ENCODE data around the gene LAMB3. TPM values are rescaled to one million over a fixed set of nuclear protein-coding genes. Genes with fewer than 3 reads are reported as not detected.
A peak's percentile ranks its signal among the peaks of the same experiment; 100 is the strongest.

Gene LAMB3
- total RNA-seq, 1 experiment from 2014 or later, result 0.45 TPM

DNA sequence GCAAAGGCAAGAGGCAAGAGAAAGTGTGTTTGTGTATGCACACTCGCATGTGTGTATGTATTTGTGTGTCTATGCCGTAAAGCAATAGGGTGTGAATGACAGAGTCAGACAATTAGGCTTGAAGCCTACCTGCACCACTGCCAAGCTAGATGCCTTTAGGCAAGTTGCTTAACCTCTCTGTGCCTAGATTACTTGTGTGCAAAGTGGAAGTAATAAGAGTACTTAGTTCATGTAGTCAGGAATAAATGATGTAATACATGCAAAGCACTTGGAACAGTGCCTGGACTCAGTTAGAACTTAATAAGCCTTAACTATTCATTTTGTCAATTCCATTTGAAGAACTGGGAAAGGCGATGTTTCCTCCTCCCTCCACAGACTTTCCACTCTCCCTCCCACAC is 31.7 kb downstream of the LAMB3 start:
- Histone ChIP-seq H3K36me3 (replicated peaks; ENCODE audit: control insufficient read depth, insufficient read depth, low read length) (no peaks in the 10 kb centered on the region), H3K4me3 (ENCODE audit: insufficient read depth, low read depth, low read length) (no peak overlapping the region), H3K27me3 (ENCODE audit: control insufficient read depth, insufficient read depth, low read length) (no peaks in the 10 kb centered on the region; the same call in 1 of the 2 replicates)
- DNase-seq, result no peak

DNA sequence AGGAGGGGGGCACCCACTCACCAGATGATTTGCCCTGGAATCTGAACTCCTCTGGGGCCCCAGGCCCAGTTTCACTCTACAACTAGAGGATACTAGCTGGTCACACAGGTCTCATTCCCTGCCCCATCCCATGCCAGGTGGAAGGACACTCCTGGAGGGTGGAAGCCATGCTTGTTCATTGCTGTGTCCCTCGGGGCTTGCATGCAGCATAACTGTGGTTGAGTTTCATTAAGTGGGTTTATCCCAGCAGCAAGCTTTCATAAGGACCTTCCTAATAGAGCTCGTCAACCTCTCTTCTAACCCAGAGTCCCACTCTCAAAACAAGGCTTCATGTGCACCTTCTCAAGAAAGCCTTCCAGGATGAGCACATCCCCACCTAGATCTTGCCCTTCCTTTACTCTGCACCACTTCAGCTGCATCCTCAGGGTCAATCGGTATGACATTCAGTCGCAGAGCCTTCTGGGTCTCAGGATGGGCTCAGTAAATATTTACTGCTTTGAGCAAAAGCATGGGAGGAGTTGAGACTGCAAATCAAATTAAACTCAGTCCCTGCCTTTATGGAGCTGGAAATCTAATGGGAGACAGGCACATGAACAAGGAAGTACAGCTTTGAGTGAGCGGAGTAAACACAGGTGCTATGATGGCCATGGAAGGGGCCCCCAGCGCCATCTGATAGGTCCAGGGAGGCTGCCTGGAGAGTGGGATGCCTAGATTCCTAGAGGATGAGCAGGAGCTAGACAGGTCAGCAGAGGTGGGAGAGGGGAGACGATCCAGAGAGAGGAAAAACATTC is 32.3 kb downstream of the LAMB3 start:
- DNase-seq, result no peak
- Histone ChIP-seq H3K36me3 (replicated peaks; ENCODE audit: control insufficient read depth, insufficient read depth, low read length) (no peaks in the 10 kb centered on the region), H3K27me3 (ENCODE audit: control insufficient read depth, insufficient read depth, low read length) (no peaks in the 10 kb centered on the region; the same call in 1 of the 2 replicates), H3K4me3 (ENCODE audit: insufficient read depth, low read depth, low read length) (no peak overlapping the region)

DNA sequence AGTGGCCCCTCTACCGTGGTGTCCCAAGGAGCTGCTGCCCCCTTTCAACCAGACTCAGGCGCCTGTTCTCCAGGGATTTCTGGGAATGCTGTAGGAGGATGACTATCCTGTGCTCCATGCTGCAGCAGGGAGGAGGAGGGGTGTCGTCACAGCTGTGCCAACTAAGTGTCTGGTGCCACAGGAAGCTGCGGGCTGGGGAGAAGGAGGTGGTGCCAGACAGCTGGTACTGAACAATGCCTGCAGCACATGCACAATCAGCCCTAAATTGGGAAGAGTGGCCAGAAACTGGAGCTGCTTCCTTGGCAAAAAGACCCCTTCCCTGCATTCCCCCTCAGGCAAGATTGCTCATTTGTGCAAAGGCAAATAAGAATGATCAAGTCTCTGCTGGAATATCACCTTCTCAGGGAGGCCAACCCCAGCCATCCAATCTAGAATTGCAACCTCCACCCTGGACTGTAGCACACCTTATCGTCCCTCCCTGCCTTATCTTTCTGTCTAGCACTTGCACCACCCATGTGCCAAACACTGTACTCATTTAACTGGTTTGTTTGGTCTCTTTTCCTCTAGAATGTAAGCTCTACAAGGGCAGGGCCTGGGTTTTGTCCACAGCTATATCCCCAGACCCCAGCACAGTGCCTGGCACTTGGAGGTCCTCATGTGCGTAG is 33.3 kb downstream of the LAMB3 start:
- Histone ChIP-seq H3K4me3 (ENCODE audit: insufficient read depth, low read depth, low read length) (no peak overlapping the region), H3K36me3 (replicated peaks; ENCODE audit: control insufficient read depth, insufficient read depth, low read length) (no peaks in the 10 kb centered on the region)
- no peak for DNase-seq

DNA sequence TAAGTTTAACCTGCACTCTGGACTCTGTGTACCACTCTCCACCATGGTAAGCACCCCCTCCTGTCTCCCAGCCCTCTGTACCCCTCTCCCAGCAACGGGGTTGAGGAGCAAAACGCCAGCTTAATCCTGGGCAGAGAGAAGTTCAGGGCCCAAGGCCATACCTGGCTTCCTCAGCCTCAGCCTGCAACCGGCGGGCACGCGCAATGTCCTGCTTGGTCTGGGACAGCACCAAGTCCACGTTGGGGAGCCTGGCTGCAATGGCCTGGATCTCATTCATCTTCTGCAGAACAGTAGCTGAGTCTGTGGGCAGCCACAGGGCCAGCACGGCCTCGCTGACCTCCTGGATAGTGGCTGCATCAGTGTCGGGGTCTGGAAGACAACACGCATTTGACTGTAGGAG is 33.9 kb downstream of the LAMB3 start:
- DNase-seq, result no peak
- H3K36me3 ChIP-seq (replicated peaks; ENCODE audit: control insufficient read depth, insufficient read depth, low read length), result no peaks in the 10 kb centered on the region
- no peak overlapping the region for H3K4me3 ChIP-seq (ENCODE audit: insufficient read depth, low read depth, low read length)
- no peaks in the 10 kb centered on the region; the same call in 1 of the 2 replicates for H3K27me3 ChIP-seq (ENCODE audit: control insufficient read depth, insufficient read depth, low read length)

More for the DNA sequence above, 33.3 kb downstream of the LAMB3 start:
- H3K27me3 ChIP-seq (ENCODE audit: control insufficient read depth, insufficient read depth, low read length), result no peaks in the 10 kb centered on the region; the same call in 1 of the 2 replicates

DNA sequence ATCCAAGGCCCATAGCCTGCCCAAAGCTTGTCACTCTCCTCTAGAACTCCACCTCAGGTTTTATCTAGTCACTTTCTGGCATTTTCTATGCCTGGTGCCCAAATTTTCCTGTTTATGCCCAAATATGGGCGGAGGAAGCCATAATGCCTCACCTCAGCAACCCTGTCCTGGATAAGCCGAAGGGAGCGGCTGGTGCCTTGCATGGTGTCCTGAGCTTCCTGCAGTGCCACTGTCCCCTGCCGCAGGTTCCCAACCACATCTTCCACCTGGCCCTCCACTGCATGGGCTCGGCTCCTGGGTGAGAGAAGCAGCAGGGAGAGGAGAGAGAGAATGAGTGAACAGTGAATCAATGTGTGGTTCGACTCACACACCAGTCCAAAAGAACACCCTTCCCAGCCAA is 34.5 kb downstream of the LAMB3 start:
- Histone ChIP-seq H3K4me3 (ENCODE audit: insufficient read depth, low read depth, low read length) (no peak overlapping the region), H3K27me3 (ENCODE audit: control insufficient read depth, insufficient read depth, low read length) (no peaks in the 10 kb centered on the region; the same call in 1 of the 2 replicates), H3K36me3 (replicated peaks; ENCODE audit: control insufficient read depth, insufficient read depth, low read length) (no peaks in the 10 kb centered on the region)
- no peak for DNase-seq

DNA sequence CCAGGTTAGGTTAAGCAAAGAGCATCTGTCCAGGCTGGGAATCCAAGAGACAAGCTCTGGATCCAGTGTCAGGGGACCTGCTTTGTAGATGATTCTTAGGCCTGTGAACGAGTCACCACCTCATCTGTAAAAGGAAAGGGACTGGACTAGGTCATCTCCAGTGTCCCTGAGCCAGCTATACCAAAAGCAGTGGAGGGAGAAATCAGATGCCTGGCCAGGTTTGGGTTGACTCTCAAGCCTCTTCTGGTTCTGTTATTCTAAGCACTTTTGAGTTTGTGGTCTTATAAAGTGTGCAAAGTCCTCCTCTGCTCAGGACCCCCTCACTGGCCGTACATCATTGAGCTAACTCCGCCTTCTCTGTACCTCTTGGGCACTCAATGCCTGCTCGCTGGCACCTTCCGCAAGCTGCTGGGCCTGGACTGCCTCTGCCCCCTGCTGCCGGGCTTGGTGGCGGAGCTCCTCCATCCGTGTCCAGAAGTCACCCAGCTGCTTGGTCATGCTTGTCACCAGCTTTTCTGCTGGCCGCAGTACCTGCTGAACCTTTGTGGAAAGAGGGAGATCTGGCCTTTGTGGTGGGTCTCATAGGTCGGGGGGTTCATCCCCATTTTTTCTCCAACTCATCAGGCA is 35.1 kb downstream of the LAMB3 start:
- Histone ChIP-seq H3K27me3 (ENCODE audit: control insufficient read depth, insufficient read depth, low read length) (no peaks in the 10 kb centered on the region; the same call in 1 of the 2 replicates), H3K4me3 (ENCODE audit: insufficient read depth, low read depth, low read length) (no peak overlapping the region), H3K36me3 (replicated peaks; ENCODE audit: control insufficient read depth, insufficient read depth, low read length) (no peaks in the 10 kb centered on the region)
- DNase-seq, result no peak

DNA sequence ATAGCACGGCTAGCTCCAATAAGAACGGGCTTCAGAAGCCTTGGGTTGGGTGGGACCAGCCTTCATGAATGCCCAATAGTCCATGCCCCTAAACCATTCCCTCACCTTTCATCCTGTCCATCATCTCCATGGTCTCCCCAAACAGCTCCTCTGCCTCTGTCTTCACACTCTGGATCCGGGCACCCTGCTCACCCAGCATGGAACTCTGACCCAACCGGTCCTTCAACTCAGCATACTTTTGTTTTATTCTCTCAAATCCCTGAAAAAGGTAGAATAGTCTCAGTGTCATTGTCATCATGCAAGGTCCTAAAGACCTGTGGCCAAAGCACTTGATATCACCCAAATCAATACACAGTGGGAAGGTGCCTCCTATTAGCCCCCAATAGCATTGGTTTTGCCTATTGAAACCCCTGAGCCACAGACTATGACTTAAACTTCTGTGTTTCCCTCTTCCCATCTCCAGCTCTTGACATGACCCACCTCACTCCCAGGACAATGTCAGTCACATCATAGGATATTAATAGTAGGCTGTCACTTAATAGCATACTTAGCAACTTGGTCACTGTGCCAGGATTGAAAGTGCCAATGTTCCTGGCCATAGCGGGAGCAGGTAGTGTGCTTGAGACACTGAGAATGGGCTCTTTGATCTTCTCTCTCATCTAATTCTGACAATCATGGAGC is 35.7 kb downstream of the LAMB3 start:
- Histone ChIP-seq H3K36me3 (replicated peaks; ENCODE audit: control insufficient read depth, insufficient read depth, low read length) (no peaks in the 10 kb centered on the region), H3K27me3 (ENCODE audit: control insufficient read depth, insufficient read depth, low read length) (no peaks in the 10 kb centered on the region; the same call in 1 of the 2 replicates), H3K4me3 (ENCODE audit: insufficient read depth, low read depth, low read length) (no peak overlapping the region)
- no peak for DNase-seq

DNA sequence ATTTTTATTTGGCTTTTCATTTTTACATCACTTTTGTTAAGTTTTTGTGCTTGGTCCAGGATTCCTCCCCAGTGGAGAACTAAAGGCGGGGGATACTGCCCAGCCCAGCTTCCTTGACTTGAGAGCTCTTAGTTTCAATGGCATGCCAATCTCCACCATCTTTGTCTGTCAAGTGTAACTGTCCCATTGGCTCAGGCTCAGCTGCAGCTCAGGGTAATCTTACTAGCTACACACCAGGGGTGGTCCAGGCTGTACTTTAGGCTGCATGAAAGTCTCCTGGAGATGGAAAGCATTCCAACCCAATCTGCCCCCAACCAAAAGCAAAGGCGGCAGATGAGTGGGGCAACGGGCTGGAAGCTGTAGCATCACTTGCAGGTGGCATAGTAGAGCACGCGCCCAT is 37.3 kb downstream of the LAMB3 start:
- Histone ChIP-seq H3K27me3 (ENCODE audit: control insufficient read depth, insufficient read depth, low read length) (no peaks in the 10 kb centered on the region; the same call in 1 of the 2 replicates), H3K4me3 (ENCODE audit: insufficient read depth, low read depth, low read length) (no peak overlapping the region), H3K36me3 (replicated peaks; ENCODE audit: control insufficient read depth, insufficient read depth, low read length) (no peaks in the 10 kb centered on the region)
- DNase-seq, result no peak

DNA sequence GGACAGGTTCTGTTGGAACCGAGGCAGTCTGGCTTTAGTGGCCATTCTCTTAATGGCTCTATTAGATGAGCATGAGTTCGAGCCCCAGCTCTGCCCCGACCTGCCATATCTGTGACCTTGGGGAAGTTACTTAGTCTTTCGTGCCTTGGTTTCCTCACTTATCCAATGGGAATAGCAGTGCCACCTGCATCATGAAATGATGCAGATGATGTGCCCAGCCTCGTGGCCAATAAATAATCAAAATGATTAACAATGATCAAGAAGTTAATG is 38.1 kb downstream of the LAMB3 start:
- no peak for DNase-seq
- no peaks in the 10 kb centered on the region for H3K36me3 ChIP-seq (replicated peaks; ENCODE audit: control insufficient read depth, insufficient read depth, low read length)
- no peak overlapping the region for H3K4me3 ChIP-seq (ENCODE audit: insufficient read depth, low read depth, low read length)

DNA sequence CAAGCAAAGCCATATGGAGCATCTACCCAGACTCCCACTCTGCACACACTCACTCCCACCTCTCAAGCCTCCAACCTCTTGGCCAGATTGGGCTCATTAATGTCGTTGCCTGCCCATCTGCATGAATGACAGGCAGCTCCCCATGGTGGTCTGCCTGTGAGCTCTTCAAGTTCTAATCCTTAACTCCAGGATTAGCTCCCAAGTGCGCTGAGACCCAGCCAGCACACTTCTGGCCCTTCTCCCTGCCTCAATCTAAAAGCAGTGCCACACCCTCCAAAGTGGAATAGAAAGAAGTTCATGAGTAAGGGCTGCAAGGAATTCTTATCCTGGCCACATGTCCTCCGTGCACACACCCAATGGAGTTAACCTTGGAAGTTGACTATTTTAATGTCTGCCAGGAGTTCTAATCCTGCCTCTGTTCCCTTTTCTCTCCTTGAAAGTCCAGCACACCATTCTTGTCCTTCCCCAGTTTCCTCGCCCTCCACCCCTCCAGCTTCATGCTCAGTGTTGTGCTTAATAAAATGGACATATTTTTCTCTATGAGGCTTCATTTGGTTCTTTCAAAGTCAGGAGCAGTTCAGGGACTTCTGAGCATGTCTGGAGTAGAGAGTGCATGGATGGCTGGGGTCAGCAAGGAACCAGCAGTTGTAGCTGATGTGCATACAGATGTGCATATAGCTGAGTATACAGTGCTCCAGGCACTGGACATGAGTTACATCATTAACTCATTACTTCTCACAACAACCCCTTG is 38.6 kb downstream of the LAMB3 start:
- Histone ChIP-seq H3K36me3 (replicated peaks; ENCODE audit: control insufficient read depth, insufficient read depth, low read length) (no peaks in the 10 kb centered on the region), H3K4me3 (ENCODE audit: insufficient read depth, low read depth, low read length) (no peak overlapping the region), H3K27me3 (ENCODE audit: control insufficient read depth, insufficient read depth, low read length) (no peaks in the 10 kb centered on the region; the same call in 1 of the 2 replicates)
- no peak for DNase-seq

More for the DNA sequence above, 38.1 kb downstream of the LAMB3 start:
- no peaks in the 10 kb centered on the region; the same call in 1 of the 2 replicates for H3K27me3 ChIP-seq (ENCODE audit: control insufficient read depth, insufficient read depth, low read length)

DNA sequence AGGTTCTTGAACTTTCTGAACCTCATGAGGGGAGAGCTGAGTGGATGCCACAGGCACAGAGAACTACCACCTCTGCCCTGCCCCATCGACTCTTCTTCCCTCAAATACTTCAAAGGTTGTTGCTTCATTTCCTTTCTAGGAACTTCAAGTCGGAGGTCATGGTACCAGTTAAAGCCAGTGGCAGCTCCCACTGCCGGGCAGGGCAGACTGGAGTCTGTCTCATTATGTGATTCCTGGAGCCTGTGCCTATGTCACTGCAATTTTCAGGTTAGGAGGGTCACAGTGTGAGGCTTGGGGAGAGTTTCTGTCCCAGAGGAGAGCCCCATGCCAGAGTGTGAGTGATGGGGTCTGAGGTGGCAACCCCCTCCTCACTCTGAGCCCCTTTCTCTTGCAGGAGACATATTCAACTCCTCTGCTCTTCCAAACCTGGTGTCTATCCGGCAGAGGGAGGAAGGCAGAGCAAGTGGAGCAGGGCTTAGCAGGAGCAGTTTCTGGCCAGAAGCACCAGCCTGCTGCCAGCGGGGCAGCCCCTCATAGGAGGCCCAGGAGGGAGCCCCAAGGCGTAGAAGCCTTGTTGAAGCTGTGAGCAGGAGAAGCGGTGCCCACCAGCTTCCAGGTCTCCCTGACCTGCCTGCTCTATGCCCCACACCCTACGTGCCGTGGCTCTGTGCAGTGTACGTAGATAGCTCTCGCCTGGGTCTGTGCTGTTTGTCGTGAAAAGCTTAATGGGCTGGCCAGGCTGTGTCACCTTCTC is 39.4 kb downstream of the LAMB3 start:
- DNase-seq, result no peak
- H3K4me3 ChIP-seq (ENCODE audit: insufficient read depth, low read depth, low read length), result no peak overlapping the region
- no peaks in the 10 kb centered on the region for H3K36me3 ChIP-seq (replicated peaks; ENCODE audit: control insufficient read depth, insufficient read depth, low read length)
- no peaks in the 10 kb centered on the region; the same call in 1 of the 2 replicates for H3K27me3 ChIP-seq (ENCODE audit: control insufficient read depth, insufficient read depth, low read length)

DNA sequence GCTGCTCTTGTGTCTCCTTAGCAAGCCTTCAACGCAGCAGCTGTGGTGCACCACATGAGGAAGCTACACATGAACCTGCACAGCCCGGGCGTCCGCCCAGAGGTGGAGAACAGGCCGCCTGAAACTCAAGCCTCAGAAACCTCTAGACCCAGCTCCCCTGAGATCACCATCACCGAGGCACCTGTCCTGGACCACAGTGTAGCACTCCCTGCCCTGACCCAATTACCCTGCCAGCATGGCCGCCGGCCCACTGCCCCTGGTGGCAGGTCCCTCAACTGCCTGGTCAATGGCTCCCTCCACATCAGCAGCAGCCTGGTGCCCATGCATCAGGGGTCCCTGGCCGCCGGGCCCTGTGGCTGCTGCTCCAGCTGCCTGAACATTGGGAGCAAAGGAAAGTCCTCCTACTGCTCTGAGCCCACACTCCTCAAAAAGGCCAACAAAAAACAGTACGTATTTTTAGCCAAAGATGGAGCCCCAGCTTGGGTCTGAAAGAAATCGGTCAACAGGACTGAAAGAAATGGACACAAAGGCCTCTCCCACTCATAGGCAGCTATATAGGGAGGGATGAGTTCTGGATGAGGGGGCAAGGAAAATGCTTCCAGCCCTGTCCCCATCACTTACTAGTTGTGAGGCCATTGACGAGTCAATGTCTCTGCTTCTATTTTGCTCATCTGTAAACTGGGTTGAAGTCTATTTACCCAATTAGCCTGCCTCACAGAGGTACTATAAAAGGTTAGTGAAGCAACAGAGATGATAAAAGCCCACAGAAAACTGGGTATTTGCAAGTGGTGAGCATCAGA is 40.3 kb downstream of the LAMB3 start:
- Histone ChIP-seq H3K4me3 (ENCODE audit: insufficient read depth, low read depth, low read length) (no peak overlapping the region), H3K27me3 (ENCODE audit: control insufficient read depth, insufficient read depth, low read length) (no peaks in the 10 kb centered on the region; the same call in 1 of the 2 replicates), H3K36me3 (replicated peaks; ENCODE audit: control insufficient read depth, insufficient read depth, low read length) (no peaks in the 10 kb centered on the region)
- DNase-seq, result peak; percentile 67

DNA sequence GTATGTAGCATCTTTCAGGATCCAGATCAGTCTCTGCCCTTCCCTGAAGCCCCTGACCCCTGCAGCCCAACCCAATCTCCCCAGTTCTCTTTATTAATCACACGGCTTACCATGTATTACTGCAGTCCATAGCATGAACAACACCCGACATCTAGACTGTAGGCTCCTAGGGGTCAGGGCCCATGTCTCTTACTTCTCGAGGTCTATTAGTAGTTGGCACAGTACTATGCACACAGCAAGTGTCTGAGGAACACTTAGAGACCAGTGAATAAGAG is 41.7 kb downstream of the LAMB3 start:
- Histone ChIP-seq H3K27me3 (ENCODE audit: control insufficient read depth, insufficient read depth, low read length) (no peaks in the 10 kb centered on the region; the same call in 1 of the 2 replicates), H3K4me3 (ENCODE audit: insufficient read depth, low read depth, low read length) (no peak overlapping the region), H3K36me3 (replicated peaks; ENCODE audit: control insufficient read depth, insufficient read depth, low read length) (no peaks in the 10 kb centered on the region)
- DNase-seq, result no peak
